NCI-H2196 treated with DMSO at 0.1 percent for 48 hours (cell line): ENCODE measurements around the gene TMEM107.

ENCODE experiments used
- DNase-seq: peaks from one replicate; lab custom pipeline; 2025; ENCODE audit not compliant: unreplicated experiment; lab: John Stamatoyannopoulos, UW

The TMEM107 gene

DNA sequence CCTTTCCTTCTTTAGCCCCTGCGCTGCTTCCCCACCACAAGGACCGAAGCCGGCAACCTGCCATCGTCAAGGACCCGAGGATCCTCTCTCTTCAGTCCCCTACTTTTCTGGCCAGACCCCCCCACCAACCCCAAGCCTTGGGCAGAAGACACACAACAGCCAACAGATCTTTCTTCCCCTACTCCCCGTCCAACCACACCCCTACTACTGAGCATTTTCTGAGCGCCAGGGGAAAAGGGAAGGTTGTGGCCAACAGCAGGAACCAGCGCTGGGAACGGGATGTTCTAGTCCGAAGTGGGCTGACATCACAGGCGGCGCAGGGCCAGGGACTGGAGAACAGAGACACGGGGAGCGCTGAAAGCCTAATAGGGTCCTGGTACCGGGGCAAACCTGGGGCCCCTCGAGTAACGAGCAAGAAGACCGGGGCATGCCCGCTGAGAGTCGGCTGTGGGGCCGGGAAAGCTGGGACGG is 24.5 kb downstream of the TMEM107 start:
- DNase-seq, result no peak

DNA sequence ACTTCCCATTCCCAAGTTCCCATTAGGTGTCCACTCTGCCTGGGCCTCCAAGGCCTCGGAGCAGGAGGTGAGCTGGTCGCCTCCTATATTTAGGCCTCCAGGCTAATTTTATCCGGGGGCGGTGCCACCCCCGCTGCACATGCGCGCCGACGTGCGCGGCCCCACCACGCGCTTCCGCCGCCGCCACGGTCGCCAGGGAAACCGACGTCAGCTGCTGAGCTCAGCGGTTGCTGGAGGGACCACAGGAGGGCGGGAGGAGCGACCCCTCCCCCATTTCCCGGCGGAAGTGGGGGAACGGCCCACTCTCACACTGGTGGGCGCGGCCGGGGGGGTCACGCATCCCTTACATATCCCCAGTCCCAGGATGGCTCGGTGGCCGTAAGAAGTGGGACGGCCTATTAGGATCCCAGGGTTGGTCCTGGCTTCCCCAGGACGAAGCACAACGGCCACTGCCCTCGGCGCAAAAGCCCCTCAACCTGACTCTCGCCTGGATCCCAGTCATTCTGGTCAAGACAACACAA is 25.0 kb downstream of the TMEM107 start:
- DNase-seq, result peak; percentile 17

DNA sequence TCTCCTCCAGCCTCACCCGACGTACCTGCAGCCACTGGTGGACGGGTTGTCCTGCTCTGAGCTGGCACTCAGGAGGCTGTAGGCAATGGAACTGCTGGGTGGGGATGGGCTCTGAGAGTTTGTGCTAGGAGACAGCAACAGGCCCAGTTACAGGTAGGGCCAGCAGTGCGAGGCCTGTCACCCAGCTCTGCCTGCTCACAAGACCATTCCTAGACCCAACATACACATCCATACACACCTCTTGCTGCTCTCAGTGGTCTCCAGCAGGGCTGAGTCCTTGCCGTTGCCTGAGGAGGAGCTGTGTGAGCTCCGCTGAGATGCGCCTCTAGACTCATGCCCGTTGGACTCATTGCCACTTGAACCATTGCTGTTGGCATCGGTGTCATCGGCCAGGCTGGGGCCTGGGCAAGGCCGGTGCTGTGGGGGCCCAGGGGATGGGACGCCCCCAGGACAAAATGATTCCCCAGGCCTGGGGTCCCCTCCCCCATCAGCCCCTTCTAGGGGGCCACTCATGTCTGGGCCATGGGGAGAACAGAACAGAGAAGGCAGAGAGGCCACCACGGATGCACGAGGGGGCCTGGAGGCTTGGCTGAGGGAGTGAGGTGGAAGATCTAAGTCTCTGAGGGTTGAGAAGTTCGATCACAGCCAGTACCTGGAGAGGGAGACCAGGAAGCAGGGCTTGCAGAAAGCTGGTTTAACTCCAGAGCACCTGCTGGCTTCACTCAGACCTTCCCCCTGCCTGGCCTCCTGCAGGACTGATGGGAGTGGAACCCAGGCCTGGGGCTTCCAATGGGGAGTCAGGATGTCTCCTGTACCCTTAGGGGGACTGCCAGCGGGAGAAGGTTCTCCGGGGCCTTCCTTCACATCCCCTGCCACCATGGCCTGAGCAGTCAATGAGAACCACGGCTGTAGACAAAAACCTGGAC is 25.7 kb downstream of the TMEM107 start:
- no peak for DNase-seq

DNA sequence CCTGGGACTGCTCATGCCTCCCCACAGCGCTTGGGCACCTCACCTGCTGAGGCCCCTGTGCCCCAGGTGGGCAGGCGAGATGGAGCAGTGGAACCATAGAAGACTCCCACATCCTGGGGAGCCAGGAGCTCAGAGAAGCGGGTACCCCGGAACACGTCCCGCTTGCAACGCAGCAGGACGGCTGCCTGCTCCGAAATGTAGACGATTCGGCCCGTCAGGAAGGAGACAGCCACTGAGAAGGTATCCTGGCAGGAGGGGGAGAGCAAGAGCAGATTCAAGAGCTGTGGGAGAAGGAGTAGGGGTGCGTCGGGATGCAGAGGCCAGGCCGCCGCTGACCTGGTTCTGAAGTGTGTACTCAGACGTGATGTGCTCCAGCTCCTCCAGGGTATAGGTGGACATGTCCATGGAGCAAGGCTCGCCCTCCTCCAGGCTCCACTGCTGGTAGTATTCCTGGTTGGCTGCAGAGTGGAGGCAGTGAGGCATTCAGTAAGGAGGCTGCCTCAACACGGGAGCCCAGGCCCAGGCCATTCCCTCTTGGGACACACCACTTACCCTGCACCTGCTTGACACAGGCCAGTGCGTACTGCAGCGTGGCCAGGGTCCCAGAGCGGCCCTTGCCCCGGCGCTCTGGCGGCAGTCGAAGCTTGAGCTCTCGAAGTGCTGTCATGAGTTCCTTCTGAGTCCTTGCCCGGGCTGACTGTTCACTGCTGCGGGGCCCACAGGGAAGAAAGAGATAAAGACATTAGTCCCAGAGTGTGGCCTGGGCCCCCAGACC is 26.6 kb downstream of the TMEM107 start:
- DNase-seq, result no peak

DNA sequence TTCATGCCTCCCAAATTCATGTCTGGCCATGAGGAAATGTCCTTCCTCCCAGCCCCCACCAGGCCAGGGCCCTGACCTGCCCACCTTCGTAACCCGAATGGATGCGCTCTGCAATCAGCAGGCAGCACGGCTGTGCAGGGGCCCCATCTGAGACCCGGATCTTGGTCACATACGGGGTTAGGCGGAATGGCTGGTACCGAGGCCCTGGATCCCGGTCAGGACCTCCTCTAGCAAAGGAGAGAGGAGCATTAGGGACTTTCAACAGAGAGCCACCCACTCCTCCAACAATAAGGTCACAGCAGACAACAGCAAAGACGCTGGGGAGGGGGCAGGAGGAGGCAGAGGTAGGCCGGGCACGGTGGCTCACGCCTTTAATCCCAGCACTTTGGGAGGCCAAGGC is 27.6 kb downstream of the TMEM107 start:
- no peak for DNase-seq

DNA sequence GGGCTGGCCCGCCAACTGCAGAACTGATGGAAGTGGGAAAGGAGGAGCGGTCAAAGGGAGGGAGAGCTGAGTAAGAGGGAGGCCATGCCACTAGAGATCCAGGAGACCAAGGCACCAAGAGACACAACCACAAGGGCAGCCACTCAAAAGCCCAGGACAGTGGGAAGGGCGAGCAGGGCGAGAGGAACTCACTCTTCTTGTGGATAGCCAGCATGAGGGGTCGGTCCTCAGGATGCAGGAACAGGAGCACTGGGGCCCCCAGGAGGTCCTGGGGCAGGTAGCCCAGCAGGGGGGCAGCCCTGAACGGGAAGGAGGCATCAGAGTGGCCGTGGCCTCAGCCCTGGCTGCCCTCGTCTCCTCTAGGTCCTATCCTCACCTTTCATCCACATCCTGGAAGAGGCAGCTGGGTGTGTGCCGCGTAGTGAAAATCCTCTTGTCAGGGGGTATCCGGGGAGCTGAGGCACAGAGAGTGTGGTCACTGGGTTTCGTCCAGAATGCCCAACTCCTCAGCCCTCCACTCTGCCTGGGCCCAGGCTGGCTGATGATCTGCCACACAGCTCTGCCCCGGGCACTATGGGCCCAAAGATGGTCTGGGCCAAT is 28.3 kb downstream of the TMEM107 start:
- no peak for DNase-seq

DNA sequence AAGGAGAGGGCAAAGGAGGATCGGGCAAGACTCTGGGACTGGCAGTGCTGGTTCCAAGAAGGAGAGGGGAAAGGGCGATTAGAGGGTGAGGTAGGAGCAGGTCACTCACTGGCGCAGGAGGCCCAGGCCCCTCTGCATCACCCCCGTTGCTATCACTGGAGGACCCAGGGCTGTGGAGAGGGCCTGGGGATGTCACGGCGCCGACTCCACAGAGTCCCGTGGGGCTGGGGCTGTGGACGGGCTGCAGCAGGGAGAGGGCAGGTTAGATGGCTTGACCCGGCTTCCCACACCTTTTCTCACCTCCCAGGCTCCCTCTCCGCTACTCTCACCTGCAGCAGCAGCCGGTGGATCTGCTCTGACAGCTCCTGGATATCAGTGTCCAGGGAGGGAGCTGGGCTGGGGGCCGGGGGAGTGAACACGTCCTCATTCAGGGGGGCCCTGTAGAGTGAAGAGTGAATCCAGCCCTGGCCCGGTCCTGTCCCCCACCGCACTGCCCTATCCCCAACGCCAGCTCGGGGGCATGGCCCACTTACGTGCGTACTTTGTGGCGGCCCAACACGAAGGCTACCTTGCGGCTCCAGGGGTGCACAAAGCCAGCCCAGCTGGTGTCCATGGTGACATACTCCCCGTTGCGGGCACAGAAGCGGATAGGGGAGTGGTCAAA is 28.9 kb downstream of the TMEM107 start:
- DNase-seq, result no peak

DNA sequence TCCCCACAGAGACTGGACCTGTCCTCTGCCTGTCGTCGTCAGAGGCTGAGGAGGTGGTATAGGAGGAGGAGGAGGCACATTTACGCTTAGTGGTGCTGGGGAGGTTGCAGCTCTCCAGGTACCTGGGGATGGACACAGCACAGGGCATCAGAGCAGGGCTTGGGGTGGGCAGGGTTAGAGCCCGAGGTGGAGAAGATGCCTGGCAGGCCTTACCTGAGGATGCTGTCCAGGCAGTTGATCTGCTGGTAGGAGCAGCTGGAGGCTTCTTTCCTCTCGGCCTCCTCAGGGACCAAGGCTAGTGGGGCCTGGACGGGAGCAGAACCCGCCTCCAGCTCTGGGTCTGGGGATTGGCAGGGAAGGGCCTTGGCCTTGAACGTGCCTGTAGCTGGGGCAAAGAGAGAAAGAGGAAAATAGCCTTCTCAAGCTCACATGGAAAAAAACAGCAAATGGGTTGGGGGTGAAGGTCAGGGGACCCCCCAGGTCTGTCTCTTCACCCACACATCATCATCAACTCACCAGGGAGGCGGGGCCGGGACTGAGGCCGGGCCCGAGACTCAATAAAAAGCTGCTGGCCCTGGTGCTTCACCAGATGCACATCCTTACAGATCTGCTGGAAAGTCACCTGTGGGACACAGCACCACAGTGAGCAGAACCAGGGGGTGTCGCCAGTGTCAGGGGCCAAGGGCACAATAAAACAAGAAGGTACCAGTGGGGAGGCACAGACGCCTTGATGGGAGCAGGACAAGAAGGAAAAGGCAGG is 29.6 kb downstream of the TMEM107 start:
- no peak for DNase-seq

DNA sequence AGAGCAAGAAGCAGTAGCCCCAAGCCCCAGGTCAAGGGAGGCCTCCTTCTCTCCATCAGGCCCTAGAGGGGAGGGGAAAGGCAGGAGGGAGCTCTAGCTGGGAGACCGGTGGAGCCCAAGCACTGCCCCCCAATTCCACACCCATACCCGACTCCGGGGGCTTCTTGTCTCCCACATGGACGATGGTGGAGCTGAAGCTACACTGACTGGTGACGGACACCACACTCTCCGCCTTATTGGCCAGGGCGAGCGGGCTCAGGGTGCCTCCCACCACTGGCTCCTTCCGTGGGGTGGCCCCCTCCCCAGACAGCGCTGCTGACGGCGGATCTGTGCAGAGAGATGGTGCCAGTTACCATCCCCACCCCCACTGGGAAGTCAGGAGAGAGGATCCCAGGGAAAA is 30.4 kb downstream of the TMEM107 start:
- no peak for DNase-seq

DNA sequence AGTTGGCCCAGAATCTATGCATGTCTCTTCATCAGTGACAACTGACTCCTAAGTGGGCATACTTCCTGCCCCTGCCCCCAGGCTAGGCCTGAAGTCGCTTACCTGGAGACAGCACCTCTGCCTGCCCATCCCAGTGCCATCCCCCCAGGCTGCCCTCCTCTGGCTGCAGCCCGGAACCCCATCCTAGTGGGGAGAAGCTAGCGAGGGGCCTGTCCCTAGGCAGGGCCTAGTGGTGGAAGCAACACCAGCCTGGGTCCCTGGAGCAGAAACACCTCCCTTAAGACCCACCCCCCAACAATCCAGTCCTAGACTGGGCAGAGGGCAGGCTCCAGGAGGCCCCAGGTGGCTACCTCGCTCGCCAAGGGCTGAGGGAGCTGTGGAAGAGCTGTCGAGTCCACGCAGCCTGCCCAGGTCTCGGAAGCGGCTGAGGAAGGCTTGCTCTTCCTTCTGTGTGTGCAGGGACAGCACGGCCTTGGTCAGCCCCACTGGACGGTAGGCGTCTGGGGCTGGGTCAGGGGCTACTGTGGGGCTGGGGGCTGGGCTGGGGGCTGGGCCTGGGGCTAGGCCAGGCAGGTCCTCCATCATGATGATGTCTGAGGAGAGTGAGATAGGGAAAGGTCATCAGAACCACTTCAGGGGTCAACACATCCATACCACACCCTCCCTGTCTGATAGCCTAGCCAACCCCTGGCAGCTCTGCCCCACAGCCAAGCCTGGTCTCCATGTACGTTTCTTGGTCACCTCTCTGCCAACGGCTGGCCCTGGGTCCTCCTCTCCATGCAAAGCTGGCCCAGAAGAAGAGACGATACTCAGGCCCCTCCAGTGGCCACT is 31.6 kb downstream of the TMEM107 start:
- DNase-seq, result no peak

DNA sequence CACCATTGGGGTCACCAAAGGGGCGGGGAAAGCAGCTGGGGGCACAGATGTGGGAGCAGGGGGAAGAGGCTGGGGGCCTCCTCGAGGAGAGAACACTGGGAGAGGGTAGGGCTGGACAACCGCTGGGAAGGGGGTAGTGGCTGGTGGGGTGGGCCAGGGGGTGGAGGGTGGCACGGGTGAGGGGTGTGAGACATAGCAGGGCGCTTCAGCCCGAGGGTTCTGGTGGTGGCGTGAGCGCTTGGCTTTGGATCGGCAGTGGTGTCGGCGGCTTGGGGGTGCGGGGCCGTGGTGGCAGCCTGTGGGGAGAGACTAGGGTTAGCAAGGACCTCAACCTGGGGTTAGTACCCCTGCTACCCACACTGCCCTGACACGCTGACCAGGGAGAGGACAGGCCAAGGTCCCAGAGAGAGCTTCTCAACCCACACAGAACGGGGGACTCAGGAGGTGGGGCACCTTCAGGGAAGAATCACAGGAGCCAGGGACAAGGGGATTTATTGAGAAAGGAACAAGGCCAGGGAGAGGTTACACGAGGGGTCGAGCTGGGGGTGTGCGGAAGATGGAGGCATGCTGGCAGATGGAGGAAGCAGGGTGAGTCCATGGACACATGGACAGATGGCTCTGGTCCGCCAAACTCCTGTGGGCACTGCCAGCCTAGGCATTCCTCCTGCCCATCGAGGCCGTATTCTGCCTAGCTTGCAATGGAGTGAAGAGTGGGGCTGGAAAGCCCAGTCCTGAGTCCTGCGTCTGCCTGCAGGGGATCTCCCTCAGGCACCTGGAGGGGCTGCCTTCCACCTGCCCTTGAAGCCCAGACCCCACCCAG is 32.4 kb downstream of the TMEM107 start:
- no peak for DNase-seq

DNA sequence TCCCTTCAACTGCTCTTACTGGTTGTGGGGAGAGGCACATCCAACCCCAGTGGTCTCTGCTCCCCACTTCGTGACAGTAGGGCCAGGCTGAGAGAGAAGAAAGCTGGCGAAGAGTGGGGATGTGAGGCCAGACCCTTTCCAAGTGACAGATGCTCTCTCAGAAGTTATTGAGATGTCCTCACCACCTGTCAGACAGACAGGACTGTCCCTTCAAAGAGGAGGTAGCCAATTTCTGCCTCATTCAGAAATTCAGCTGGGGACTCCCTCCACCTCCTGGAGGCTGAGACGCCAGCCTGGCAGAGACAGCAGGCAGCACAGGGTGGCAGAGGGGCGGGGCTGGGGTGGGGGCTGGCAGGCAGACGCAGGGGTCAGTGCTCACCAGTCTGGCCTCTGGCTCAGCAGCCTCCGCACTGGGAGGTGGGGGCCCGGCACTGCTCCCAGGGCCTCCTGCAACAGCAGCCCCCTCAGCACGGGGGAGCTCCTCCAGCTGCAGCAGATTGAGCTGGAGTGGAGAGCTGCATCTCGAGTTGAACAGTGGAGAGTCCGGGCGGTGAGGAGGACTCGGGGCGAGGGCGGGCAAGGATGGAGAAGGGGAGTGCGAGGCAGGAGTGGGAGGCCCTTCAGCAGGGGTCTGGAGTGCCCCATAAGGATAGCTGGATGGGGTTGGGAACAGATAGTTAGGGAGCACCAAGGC is 33.1 kb downstream of the TMEM107 start:
- no peak for DNase-seq

DNA sequence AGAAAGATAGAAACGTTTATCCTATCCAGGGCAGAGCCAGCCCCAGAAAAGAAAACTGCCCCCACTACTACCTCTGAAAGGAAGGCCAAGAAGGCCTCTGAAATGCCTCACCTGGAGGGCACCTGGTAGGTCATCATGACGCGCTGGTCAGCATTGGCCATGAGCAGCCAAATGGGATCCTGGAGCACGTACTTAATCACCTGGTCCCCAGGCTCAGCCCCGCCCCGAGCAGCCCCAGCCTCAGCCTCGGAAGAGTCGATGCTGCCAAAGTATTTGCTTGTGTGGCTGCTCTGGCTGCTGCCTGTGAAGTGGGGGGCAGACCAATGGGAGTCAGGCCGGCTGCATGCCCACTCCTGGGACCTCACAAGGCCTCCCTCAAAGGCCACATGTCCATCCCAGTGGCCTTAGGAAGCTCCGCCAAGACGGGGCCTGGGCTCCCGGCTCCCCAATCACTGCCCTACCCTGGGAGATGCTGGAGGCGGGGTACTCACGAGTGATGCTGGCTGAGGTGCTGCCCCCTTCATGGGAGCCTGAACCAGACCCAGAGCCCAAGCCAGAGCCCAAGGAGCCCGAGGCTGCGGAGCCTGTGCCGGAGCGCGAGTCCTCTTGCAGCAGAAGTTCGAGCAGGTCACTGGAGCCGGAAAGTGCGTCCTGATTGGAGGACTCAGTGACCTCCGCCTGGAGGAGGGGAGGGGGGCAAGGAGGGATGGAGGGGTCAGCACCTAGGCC is 33.9 kb downstream of the TMEM107 start:
- no peak for DNase-seq

DNA sequence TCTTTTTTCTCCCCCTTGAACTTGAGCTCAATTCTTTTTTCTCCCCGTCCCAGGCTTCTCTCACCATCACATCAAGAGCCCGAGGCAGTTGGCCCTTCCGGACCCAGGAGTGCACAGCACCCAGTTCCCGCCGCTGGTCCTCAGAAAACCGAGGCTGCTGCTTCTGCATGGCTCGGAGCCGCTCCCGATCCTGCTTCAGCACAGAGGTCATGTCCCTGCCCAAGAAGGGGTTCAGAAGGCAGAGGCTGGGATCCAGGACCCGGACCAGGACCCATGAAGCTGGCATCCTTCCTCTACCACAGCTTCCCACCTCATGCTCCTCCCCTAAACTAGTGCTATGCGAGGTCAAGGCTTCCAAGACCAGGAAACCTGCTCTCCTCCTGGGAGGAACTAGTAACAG is 34.4 kb downstream of the TMEM107 start:
- no peak for DNase-seq

DNA sequence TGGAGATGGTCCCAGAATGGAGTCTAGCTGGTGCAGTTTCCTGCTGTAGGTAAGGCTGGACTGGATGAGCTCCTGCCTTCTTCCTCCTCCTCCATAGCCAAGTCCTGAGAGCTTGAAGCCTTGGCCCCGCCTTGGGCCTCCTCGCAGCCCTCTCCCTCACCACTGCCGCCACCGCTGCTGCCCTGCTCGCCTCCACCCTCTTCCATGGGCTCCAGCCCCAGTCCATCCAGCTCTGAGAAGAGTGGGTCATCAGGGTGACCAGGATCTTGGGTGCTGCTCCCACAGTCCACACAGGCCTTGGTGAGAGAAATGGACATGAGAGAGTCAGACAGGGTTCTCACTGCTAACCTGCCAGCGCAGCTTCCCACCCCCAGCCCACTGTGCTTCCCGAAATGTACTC is 35.1 kb downstream of the TMEM107 start:
- no peak for DNase-seq

DNA sequence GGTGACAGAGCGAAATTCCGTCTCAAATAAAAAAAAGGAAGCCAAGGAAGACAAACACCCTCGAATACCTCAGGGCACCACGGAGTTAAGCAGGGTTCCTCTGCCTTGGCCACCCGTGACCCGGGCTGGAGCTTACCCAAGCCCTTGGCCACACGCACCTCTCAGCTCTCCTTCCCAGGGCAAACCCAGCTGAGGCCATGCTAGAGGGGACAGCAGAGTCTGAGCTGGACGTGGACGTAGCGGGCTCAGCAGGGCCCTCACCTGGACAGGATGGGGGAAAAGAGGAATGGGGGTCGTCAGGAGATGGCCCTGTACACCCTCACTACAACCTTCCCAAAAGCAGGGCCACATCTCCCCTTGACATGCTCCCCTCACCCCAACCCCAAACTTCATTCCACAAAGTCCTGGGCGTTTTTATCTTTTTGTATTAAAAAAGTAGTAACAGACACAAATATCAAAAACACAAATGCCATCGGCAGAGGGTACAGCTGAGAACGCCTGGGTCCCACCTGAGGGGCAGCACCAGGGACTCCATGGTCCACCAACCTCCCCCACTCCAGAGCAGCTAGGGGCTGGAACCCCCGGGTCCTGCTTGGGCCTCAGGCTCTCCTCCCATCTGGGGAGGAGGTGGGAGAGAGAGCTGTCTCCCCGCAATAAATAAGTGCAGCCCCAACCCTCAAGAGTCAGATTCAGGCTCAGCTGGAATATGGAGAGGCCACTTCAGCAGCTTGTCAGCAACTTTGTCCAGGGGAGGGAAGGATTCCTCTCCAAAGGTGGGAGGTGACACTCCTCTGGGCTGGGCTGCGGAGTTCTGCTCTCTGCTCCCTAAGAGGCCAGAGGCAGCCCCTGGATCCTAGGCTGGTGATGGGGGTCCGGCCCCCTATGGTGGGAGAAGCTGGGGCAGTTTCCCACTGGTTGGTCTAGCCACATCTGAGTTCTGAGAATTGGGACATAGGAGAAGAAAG is 35.8 kb downstream of the TMEM107 start:
- DNase-seq, result no peak
